NCI-H2196 treated with DMSO at 0.1 percent for 48 hours (cell line): ENCODE measurements around the gene VASP.

Source experiments
- DNase-seq: peaks from one replicate; lab custom pipeline; 2025; ENCODE audit not compliant: unreplicated experiment; lab: John Stamatoyannopoulos, UW

The VASP gene

GRCh38 chr19:45514376-45515051 lies 7.2 kb downstream of the VASP start:
- no peak for DNase-seq

- no peak for DNase-seq
These were observed 7.9 kb downstream of the VASP start for GRCh38 chr19:45515081-45515624.

- no peak for DNase-seq
These were observed 8.6 kb downstream of the VASP start for GRCh38 chr19:45515807-45516401.

GRCh38 chr19:45517238-45517637 lies 10.0 kb downstream of the VASP start:
- no peak for DNase-seq

- DNase-seq, result no peak
These were observed 10.6 kb downstream of the VASP start for GRCh38 chr19:45517641-45518468.

GRCh38 chr19:45518469-45518826 lies 11.2 kb downstream of the VASP start:
- DNase-seq, result no peak

GRCh38 chr19:45522010-45522941 lies 15.0 kb downstream of the VASP start:
- DNase-seq, result no peak

GRCh38 chr19:45523642-45524256 lies 16.5 kb downstream of the VASP start:
- peak; percentile 83 for DNase-seq

- no peak for DNase-seq
These were observed 17.4 kb downstream of the VASP start for GRCh38 chr19:45524575-45525129.

- peak; percentile 61 for DNase-seq
These were observed 18.9 kb downstream of the VASP start for GRCh38 chr19:45526143-45526542.

GRCh38 chr19:45526971-45527370 lies 19.7 kb downstream of the VASP start:
- DNase-seq, result no peak

GRCh38 chr19:45527731-45528130 lies 20.5 kb downstream of the VASP start:
- no peak for DNase-seq

GRCh38 chr19:45528149-45528743 lies 21.0 kb downstream of the VASP start:
- peak; percentile 42 for DNase-seq

GRCh38 chr19:45528744-45529419 lies 21.6 kb downstream of the VASP start:
- peak; percentile 44 for DNase-seq

GRCh38 chr19:45529420-45529785 lies 22.1 kb downstream of the VASP start:
- DNase-seq, result no peak

GRCh38 chr19:45531349-45531748 lies 24.1 kb downstream of the VASP start:
- no peak for DNase-seq

GRCh38 chr19:45539459-45539858 lies 32.2 kb downstream of the VASP start:
- DNase-seq, result no peak

- no peak for DNase-seq
These were observed 35.0 kb downstream of the VASP start for GRCh38 chr19:45542234-45542668.

- no peak for DNase-seq
These were observed 40.0 kb downstream of the VASP start for GRCh38 chr19:45547211-45547770.
